OCI-LY3 (cell line): ENCODE data around the gene SNU13.

ENCODE experiments used
- EZH2phosphoT487 ChIP-seq: fragments of 200-600 bp; shearing (Covaris generic); IDR thresholded peaks from 2 replicates; pipeline ENCODE4 v1.6.1; 2018; ENCODE audit warnings: antibody characterized with exemption, mixed run types, low read depth
- TF ChIP-seq, protein P1 (sequence below): fragments of 200-600, 300-600 bp; sonication (generic); IDR thresholded peaks from 2 replicates; pipeline ENCODE4 v1.5.1; 2014; ENCODE audit warnings: antibody characterized with exemption, low read length, low read depth

DNA sequence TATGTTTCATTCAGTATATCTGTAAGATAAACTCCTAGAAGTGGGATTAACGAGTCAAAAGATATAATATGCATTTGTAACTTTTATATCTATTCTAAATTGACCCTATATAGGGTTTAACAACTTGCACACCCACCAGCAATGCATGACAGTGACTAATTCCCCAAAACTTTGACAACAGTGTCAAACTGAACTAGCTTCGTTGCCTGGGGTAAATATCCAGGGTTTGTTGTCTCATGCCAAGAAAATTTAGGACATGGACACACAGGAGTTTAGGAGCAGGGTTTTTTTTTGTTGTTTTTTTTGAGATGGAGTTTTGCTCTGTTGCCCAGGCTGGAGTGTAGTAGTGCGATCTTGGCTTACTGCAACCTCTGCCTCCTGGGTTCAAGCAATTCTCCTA, 5.1 kb downstream of the SNU13 start:
- TF ChIP-seq, protein P1, sequence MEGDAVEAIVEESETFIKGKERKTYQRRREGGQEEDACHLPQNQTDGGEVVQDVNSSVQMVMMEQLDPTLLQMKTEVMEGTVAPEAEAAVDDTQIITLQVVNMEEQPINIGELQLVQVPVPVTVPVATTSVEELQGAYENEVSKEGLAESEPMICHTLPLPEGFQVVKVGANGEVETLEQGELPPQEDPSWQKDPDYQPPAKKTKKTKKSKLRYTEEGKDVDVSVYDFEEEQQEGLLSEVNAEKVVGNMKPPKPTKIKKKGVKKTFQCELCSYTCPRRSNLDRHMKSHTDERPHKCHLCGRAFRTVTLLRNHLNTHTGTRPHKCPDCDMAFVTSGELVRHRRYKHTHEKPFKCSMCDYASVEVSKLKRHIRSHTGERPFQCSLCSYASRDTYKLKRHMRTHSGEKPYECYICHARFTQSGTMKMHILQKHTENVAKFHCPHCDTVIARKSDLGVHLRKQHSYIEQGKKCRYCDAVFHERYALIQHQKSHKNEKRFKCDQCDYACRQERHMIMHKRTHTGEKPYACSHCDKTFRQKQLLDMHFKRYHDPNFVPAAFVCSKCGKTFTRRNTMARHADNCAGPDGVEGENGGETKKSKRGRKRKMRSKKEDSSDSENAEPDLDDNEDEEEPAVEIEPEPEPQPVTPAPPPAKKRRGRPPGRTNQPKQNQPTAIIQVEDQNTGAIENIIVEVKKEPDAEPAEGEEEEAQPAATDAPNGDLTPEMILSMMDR = no peak
- TF ChIP-seq EZH2phosphoT487 = no peak
